T-cell (primary cell): ENCODE data around the gene LIN37. TPM values are rescaled to one million over a fixed set of nuclear protein-coding genes. Genes with fewer than 3 reads are reported as not detected.

Source experiments
- ATAC-seq, 4 experiments: fragments of 200-7000 bp in 3 of 4; fragments of 150-1000 bp in 1 of 4; cut with Tn5 transposase; replicated peaks in 1 of 4; 1 replicate in 3 of 4; 2 replicates in 1 of 4; pipeline ENCODE4 v1.10.0; 2021; ENCODE audit warnings: moderate library complexity in 3 of 4, mild to moderate bottlenecking in 2 of 4, moderate number of reproducible peaks in 1 of 4
- CTCF ChIA-PET, 2 donors: fragments of 300-600 bp; sonication (Branson Sonifier 250); formaldehyde crosslinking; loops; one replicate each; lab custom pipeline; 2022; ENCODE audit warnings: antibody characterized with exemption in 2 of 2; lab: Charles Lee
- POLR2A ChIA-PET, 2 donors: fragments of 300-600 bp; sonication (Branson Sonifier 250); formaldehyde crosslinking; loops; one replicate each; lab custom pipeline; 2022; ENCODE audit warnings: antibody characterized with exemption in 2 of 2; lab: Charles Lee
- DNase-seq, 35 experiments: peaks; one replicate each; pipeline versions ENCODE4 v3.0.0 to v3.0.0-alpha.2; 2013 to 2023
- H3K27ac ChIP-seq: one replicate; pipeline ENCODE4 v1.5.1; 2013; ENCODE audit warnings: low read length
- H3K27me3 ChIP-seq, 2 experiments: replicated peaks in 1 of 2; 1 replicate in 1 of 2; 2 replicates in 1 of 2; pipeline versions ENCODE4 v1.6.1 to v1.7.0; 2013; ENCODE audit warnings: low read length in 1 of 2, mixed read lengths in 1 of 2; ENCODE audit not compliant: control insufficient read depth in 2 of 2, insufficient read depth in 2 of 2; ENCODE audit errors: extremely low read depth in 1 of 2
- H3K36me3 ChIP-seq, 2 donors: 1 replicate in 1 of 2; 2 replicates in 1 of 2; pipeline versions ENCODE4 v1.6.1 to v1.7.0; 2013; ENCODE audit warnings: low read length in 1 of 2; ENCODE audit not compliant: control insufficient read depth in 2 of 2, insufficient read depth in 1 of 2; ENCODE audit errors: extremely low read depth in 1 of 2
- H3K4me1 ChIP-seq, 2 experiments: 1 replicate in 1 of 2; 2 replicates in 1 of 2; pipeline versions ENCODE4 v1.6.1 to v1.7.0; 2013; ENCODE audit warnings: low read length in 2 of 2, mixed read lengths in 1 of 2; ENCODE audit not compliant: insufficient read depth in 2 of 2, control insufficient read depth in 1 of 2; ENCODE audit errors: extremely low read depth in 1 of 2
- H3K4me3 ChIP-seq, 2 donors: 1 replicate in 1 of 2; 2 replicates in 1 of 2; pipeline versions ENCODE4 v1.5.1 to v1.7.0; 2013; ENCODE audit warnings: mild to moderate bottlenecking in 2 of 2, low read length in 1 of 2, moderate library complexity in 1 of 2; ENCODE audit not compliant: control insufficient read depth in 1 of 2; ENCODE audit errors: extremely low read depth in 1 of 2
- H3K9me3 ChIP-seq: 2 replicates; pipeline ENCODE4 v1.7.0; 2013
- H3K27ac Mint-ChIP-seq, 2 donors: one replicate each; pipeline ENCODE4 v1.8.0; 2020 to 2021; ENCODE audit warnings: mild to moderate bottlenecking in 2 of 2, mixed read lengths in 2 of 2
- H3K27me3 Mint-ChIP-seq, 2 donors: one replicate each; pipeline ENCODE4 v1.8.0; 2021 to 2022; ENCODE audit warnings: mixed read lengths in 2 of 2
- H3K36me3 Mint-ChIP-seq: one replicate; pipeline ENCODE4 v1.8.0; 2021; ENCODE audit warnings: mixed read lengths
- H3K4me1 Mint-ChIP-seq, 3 donors: one replicate each; pipeline ENCODE4 v1.8.0; 2020 to 2022; ENCODE audit warnings: mixed read lengths in 3 of 3, mild to moderate bottlenecking in 1 of 3
- H3K4me3 Mint-ChIP-seq, 3 donors: one replicate each; pipeline ENCODE4 v1.8.0; 2020 to 2022; ENCODE audit warnings: mild to moderate bottlenecking in 3 of 3, mixed read lengths in 3 of 3, moderate library complexity in 3 of 3
- H3K9me3 Mint-ChIP-seq, 3 donors: one replicate each; pipeline ENCODE4 v1.8.0; 2020 to 2022; ENCODE audit warnings: mixed read lengths in 3 of 3
- WGBS: methylation state at CpG from one replicate; pipeline ENCODE4 v1.1.5; 2013; ENCODE audit warnings: missing lambda C conversion rate; ENCODE audit not compliant: insufficient coverage; 5-methylcytosine and 5-hydroxymethylcytosine counted together
- total RNA-seq, 35 experiments: library from RNA in 6 of 35; stranded (reverse) in 6 of 35; fragments of 120-200 nt in 1 of 35; gene quantifications; one replicate each; pipeline versions ENCODE4 v1.2.1 to v1.2.4 and lab custom pipeline; 2013 to 2026

LIN37 gene
- total RNA-seq, 5 donors from 2014 or later (not counting 1 experiment from before 2014, with no cell fraction given): 11.8 to 23.6 (median 22.8) TPM

DNA sequence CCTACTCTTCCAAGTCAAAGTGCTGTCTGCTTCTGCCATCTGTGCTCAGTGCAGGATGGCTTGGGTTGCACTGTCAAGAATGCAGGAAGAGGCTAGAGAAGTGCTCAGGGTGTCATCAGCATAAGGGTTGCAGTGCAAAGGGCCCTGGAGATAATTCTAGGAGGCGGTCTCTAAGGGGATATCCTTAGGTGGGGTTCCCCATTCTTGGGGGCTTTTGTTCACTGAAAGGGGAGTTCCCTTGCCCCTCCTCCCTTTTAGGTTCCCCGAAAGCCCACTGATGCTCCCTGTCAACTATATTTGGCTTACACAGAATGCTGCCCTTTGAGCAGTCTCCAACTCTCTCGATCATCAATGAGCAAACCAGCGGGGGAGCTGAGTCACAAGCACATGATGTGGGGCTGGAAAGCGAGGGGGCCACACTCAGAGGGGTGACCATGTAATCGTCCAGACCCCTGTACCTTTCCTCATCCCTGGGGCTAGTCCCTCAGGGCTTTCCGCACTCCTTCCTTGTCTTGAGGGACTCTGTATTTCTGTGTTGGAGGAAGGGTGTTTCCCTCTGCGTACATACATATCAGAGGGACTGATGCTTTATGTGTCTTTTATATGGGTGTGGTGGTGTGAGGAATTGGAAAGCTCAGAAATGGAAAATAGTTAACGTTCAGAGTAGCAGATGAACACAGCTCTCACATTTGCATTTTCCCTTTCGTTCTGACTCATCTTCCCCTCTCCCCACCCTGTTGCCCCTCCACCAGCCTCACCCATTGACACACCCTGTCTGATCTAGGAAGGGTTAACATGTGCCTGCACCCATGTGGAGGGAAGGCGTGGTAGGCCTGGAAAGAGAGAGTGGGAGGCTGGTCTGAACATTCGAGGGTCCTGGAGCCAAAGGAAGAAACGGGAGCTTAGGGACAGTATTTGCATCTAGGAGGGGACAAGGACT, 37.3 kb upstream of the LIN37 start:
- H3K4me1 Mint-ChIP-seq: peaks cover 41 to 53% (median 52%) of the 10 kb centered on the region in 3 donors
- no CpG with 5 or more reads among the region's 13 CpGs for WGBS
- CTCF ChIA-PET: interaction anchor here in 1 of 2 donors (1.0 kb wide), 1 partner anchor 9 kb away, joined by 4 read pairs; no protein-coding TSS in a partner anchor
- H3K36me3 ChIP-seq: no peaks in the 10 kb centered on the region
- H3K9me3 Mint-ChIP-seq: no peaks in the 10 kb centered on the region
- POLR2A ChIA-PET: no interaction called here
- H3K36me3 Mint-ChIP-seq: no peaks in the 10 kb centered on the region
- H3K4me1 ChIP-seq: peaks cover 11 to 59% of the 10 kb centered on the region in 2 experiments
- DNase-seq: peak in 1 of 35 experiments; percentile 50
- H3K27ac Mint-ChIP-seq: peak overlapping the region; percentile 57 to 76
- peak overlapping the region in 2 of 3 donors; percentile 26 to 28 for H3K4me3 Mint-ChIP-seq
- no peaks in the 10 kb centered on the region for H3K27me3 Mint-ChIP-seq
- no peaks in the 10 kb centered on the region for H3K27me3 ChIP-seq
- H3K4me3 ChIP-seq: no peak overlapping the region
- ATAC-seq: peak in 2 of 4 experiments; percentile 20 to 42
- peak overlapping the region; percentile 67 for H3K27ac ChIP-seq
- H3K9me3 ChIP-seq: no peaks in the 10 kb centered on the region

DNA sequence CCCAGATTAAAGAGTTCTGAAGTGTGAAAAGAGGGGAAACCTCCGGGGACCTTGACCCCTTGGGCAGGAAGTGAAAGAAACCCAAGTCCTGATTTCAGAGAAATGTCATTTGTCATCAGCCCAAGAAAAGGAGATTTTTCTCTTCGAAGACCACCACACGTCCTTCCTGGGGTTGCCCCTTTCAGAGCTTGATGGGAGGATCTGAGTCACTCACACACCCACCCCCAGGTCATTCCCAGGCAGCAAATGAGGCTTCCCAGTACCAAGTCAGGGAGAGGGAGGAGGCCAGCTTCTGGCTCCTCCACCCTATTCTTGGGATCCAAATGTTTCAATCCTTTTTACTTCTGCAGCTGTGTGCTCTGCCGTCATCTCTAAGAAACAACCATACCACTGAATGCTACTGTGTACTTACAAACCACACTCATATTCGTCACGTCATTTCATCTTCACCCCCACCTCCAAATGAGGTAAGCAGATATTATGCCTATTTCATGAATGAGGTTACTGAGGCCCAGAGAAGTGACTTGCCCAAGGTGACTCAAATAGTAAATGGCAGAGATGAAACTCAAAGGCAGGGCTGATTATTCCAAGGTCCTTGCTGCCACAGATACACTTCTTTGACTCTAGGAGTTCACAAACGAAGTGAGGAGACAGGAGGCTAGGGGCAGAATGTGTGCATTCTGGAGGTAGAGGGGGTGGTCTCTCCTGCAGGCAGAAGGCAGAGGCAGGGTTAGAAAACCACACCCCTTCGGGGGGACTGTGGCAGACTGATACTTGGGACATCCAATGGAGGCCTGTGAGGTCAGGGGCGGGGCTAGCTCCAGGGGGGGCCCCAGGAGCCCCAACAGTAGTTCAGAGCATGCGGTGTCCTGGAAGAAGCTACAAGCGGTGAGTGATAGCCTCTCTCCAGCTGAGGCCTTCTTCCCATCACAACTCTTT, 35.5 kb upstream of the LIN37 start:
- no peak for ATAC-seq
- no peaks in the 10 kb centered on the region for H3K27me3 Mint-ChIP-seq
- no peaks in the 10 kb centered on the region for H3K9me3 Mint-ChIP-seq
- peak overlapping the region; percentile 50 to 100 (median 58) for H3K4me3 Mint-ChIP-seq
- peak overlapping the region; percentile 85 to 94 for H3K27ac Mint-ChIP-seq
- CTCF ChIA-PET: interaction anchor here in 1 of 2 donors (0.6 to 1.2 kb wide), 5 partner anchors 11 to 171 kb away, joined by 3 to 5 read pairs (median 4); partner anchors contain the start of gene LIN37
- peak in 18 of 35 experiments; percentile 15 to 76 (median 42) for DNase-seq
- WGBS: 11% methylated on average over 4 of the region's 11 CpGs
- H3K4me3 ChIP-seq: peak overlapping the region in 1 of 2 donors; percentile 30
- no peaks in the 10 kb centered on the region for H3K36me3 ChIP-seq
- no peaks in the 10 kb centered on the region for H3K9me3 ChIP-seq
- no peaks in the 10 kb centered on the region for H3K27me3 ChIP-seq
- H3K27ac ChIP-seq: peak overlapping the region; percentile 52
- POLR2A ChIA-PET: no interaction called here
- H3K36me3 Mint-ChIP-seq: no peaks in the 10 kb centered on the region
- H3K4me1 Mint-ChIP-seq: peaks cover 50 to 60% (median 59%) of the 10 kb centered on the region in 3 donors
- H3K4me1 ChIP-seq: peaks cover 11 to 71% of the 10 kb centered on the region in 2 experiments

DNA sequence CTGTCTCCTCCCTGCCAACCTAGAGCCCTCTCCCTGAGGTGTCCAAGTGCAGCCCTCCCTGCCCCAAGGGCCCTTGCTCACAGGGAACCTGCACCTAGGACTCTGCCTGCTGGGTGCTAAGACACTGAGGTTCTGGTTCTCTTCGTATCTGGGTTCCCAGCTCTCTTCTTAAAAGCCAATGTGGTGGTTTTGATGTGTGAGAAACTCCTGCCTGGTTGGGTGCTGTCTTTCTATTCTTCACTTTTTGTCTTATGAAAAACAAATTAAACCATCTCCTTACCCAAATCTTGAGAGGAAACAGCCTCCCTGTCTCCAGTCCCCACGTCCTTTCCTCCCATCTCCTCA, 34.9 kb upstream of the LIN37 start:
- no peaks in the 10 kb centered on the region for H3K36me3 ChIP-seq
- H3K4me1 Mint-ChIP-seq: peaks cover 51 to 62% (median 60%) of the 10 kb centered on the region in 3 donors
- peak in 3 of 35 experiments; percentile 26 to 49 (median 37) for DNase-seq
- ATAC-seq: no peak
- WGBS: no CpG with 5 or more reads among the region's 2 CpGs
- H3K27me3 Mint-ChIP-seq: no peaks in the 10 kb centered on the region
- peak overlapping the region; percentile 85 to 94 for H3K27ac Mint-ChIP-seq
- H3K9me3 Mint-ChIP-seq: no peaks in the 10 kb centered on the region
- peaks cover 11 to 73% of the 10 kb centered on the region in 2 experiments for H3K4me1 ChIP-seq
- H3K4me3 ChIP-seq: peak overlapping the region; percentile 30 to 52
- H3K4me3 Mint-ChIP-seq: peak overlapping the region; percentile 29 to 100 (median 58)
- no peaks in the 10 kb centered on the region for H3K36me3 Mint-ChIP-seq
- POLR2A ChIA-PET: no interaction called here
- no peaks in the 10 kb centered on the region for H3K27me3 ChIP-seq
- CTCF ChIA-PET: interaction anchor here in 1 of 2 donors (0.8 to 1.2 kb wide), 3 partner anchors 11 to 35 kb away, joined by 3 to 5 read pairs (median 4); partner anchors contain the start of gene LIN37
- H3K27ac ChIP-seq: peak overlapping the region; percentile 52
- H3K9me3 ChIP-seq: no peaks in the 10 kb centered on the region

DNA sequence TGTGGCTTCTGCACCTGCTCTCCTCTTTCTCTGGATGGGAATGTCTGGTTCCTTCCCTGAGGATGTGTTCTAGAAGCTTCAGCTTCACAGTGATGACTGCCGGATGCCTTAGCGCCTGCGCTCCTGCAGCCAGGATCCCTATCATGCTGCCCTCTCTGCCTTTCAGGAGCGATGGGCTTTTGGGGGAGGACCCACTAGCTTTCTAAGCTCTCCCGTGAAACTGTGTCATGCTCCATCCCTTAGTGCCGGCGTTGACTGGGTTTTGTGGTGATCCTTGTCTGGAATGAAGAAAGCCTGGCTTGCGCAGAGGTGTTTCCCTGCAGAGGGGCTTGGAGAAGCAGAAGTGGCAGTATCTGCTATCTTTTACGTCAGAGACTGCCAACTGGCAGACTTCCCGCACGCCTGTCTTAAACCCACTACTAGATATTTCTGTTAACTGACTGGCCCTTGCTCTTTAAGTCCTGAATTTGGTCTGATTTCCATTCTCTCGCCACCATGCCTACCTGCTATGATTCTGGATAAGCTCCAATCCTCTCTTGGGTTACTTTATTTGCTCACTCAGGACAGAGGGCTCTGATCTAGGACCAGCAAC, 34.4 kb upstream of the LIN37 start:
- H3K4me3 ChIP-seq: peak overlapping the region; percentile 30 to 52
- H3K4me1 ChIP-seq: peaks cover 15 to 78% of the 10 kb centered on the region in 2 experiments
- Mint-ChIP-seq H3K27me3 (no peaks in the 10 kb centered on the region), H3K36me3 (no peaks in the 10 kb centered on the region), H3K4me3 (peak overlapping the region; percentile 29 to 100 (median 58)), H3K9me3 (no peaks in the 10 kb centered on the region), H3K4me1 (peaks cover 56 to 67% (median 64%) of the 10 kb centered on the region in 3 donors), H3K27ac (peak overlapping the region; percentile 85 to 94)
- CTCF ChIA-PET: interaction anchor here in 1 of 2 donors (0.8 to 1.0 kb wide), 3 partner anchors 12 to 34 kb away, joined by 3 to 5 read pairs (median 3); partner anchors contain the start of gene LIN37
- H3K27me3 ChIP-seq: no peaks in the 10 kb centered on the region
- POLR2A ChIA-PET: interaction anchor here in 1 of 2 donors (0.6 kb wide), 1 partner anchor 21 kb away, joined by 11 read pairs; no protein-coding TSS in a partner anchor
- WGBS: 54% methylated on average over 9 of the region's 12 CpGs
- DNase-seq: peak in 1 of 35 experiments; percentile 32
- no peak for ATAC-seq
- H3K27ac ChIP-seq: peak overlapping the region; percentile 52
- no peaks in the 10 kb centered on the region for H3K9me3 ChIP-seq
- H3K36me3 ChIP-seq: no peaks in the 10 kb centered on the region

GRCh38 chr19:35714601-35715354, 33.6 kb upstream of the LIN37 start:
- H3K36me3 ChIP-seq: no peaks in the 10 kb centered on the region
- peaks cover 3% of the 10 kb centered on the region for H3K36me3 Mint-ChIP-seq
- CTCF ChIA-PET: interaction anchor here in 1 of 2 donors (1.0 kb wide), 2 partner anchors 12 to 33 kb away, joined by 3 read pairs; partner anchors contain the start of gene LIN37
- no peak for ATAC-seq
- H3K4me3 Mint-ChIP-seq: peak overlapping the region; percentile 29 to 100 (median 58)
- no peak overlapping the region for H3K4me3 ChIP-seq
- H3K27me3 ChIP-seq: no peaks in the 10 kb centered on the region
- H3K27me3 Mint-ChIP-seq: no peaks in the 10 kb centered on the region
- no peak for DNase-seq
- H3K27ac Mint-ChIP-seq: peak overlapping the region; percentile 85 to 94
- H3K9me3 Mint-ChIP-seq: no peaks in the 10 kb centered on the region
- H3K9me3 ChIP-seq: no peaks in the 10 kb centered on the region
- peaks cover 63 to 74% (median 71%) of the 10 kb centered on the region in 3 donors for H3K4me1 Mint-ChIP-seq
- POLR2A ChIA-PET: no interaction called here
- 49% methylated on average over 11 of the region's 14 CpGs for WGBS
- H3K4me1 ChIP-seq: peaks cover 16 to 86% of the 10 kb centered on the region in 2 experiments
- H3K27ac ChIP-seq: peak overlapping the region; percentile 28
